CD4-positive, CD25-positive, alpha-beta regulatory T cell (primary cell): Measurements from ENCODE around the gene ALG3. TPM values are rescaled to one million over a fixed set of nuclear protein-coding genes. Genes with fewer than 3 reads are reported as not detected.

ENCODE experiments used
- ATAC-seq, 2 donors: fragments of 150-1000 bp; cut with Tn5 transposase; one replicate each; pipeline ENCODE4 v1.10.0; 2021; ENCODE audit warnings: low read depth in 2 of 2, moderate number of reproducible peaks in 2 of 2, moderate library complexity in 1 of 2
- DNase-seq, 3 donors: peaks; one replicate each; pipeline versions ENCODE4 v3.0.0 to v3.0.0-alpha.2; 2012 to 2022; ENCODE audit warnings: mixed read lengths in 1 of 3
- H3K27ac ChIP-seq: one replicate; pipeline ENCODE4 v1.7.0; 2013; ENCODE audit warnings: mild to moderate bottlenecking, low read length; ENCODE audit not compliant: insufficient read depth, poor library complexity, severe bottlenecking
- H3K27me3 ChIP-seq: one replicate; pipeline ENCODE4 v1.7.0; 2013; ENCODE audit warnings: low read length; ENCODE audit not compliant: control insufficient read depth, insufficient read depth
- H3K36me3 ChIP-seq: one replicate; pipeline ENCODE4 v1.7.0; 2013; ENCODE audit warnings: mild to moderate bottlenecking, low read length, moderate library complexity; ENCODE audit not compliant: control insufficient read depth, insufficient read depth
- H3K4me1 ChIP-seq: 2 replicates; pipeline ENCODE4 v1.7.0; 2013; ENCODE audit warnings: mild to moderate bottlenecking, low read length; ENCODE audit not compliant: insufficient read depth, control insufficient read depth, poor library complexity, severe bottlenecking
- H3K4me3 ChIP-seq: one replicate; pipeline ENCODE4 v1.7.0; 2013; ENCODE audit warnings: low read depth, mild to moderate bottlenecking, low read length, moderate library complexity
- H3K9me3 ChIP-seq, 2 experiments: 1 replicate in 1 of 2; 2 replicates in 1 of 2; pipeline ENCODE4 v1.7.0; 2013; ENCODE audit warnings: low read length in 2 of 2, mild to moderate bottlenecking in 1 of 2, moderate library complexity in 1 of 2; ENCODE audit not compliant: control insufficient read depth in 2 of 2
- H3K27ac Mint-ChIP-seq, 3 donors: one replicate each; pipeline ENCODE4 v1.8.0; 2020 to 2022; ENCODE audit warnings: mild to moderate bottlenecking in 3 of 3, mixed read lengths in 3 of 3, moderate library complexity in 2 of 3
- H3K27me3 Mint-ChIP-seq: one replicate; pipeline ENCODE4 v1.8.0; 2022; ENCODE audit warnings: mild to moderate bottlenecking, mixed read lengths
- H3K36me3 Mint-ChIP-seq: one replicate; pipeline ENCODE4 v1.8.0; 2020; ENCODE audit warnings: mixed read lengths
- H3K4me1 Mint-ChIP-seq, 4 donors: one replicate each; pipeline ENCODE4 v1.8.0; 2020 to 2022; ENCODE audit warnings: mixed read lengths in 4 of 4, mild to moderate bottlenecking in 1 of 4
- H3K4me3 Mint-ChIP-seq, 4 donors: one replicate each; pipeline ENCODE4 v1.8.0; 2020 to 2022; ENCODE audit warnings: mild to moderate bottlenecking in 4 of 4, mixed read lengths in 4 of 4, moderate library complexity in 3 of 4
- H3K9me3 Mint-ChIP-seq, 7 donors: one replicate each; pipeline ENCODE4 v1.8.0; 2020 to 2022; ENCODE audit warnings: mixed read lengths in 7 of 7, mild to moderate bottlenecking in 3 of 7, moderate library complexity in 2 of 7
- polyA plus RNA-seq, 4 donors: library from polyadenylated mRNA; unstranded; fragments of 300-500 nt; fragmentation: Illumina TruSeq; gene quantifications; one replicate each; pipeline ENCODE4 v1.2.3, GENCODE V29; 2021
- total RNA-seq: library from RNA; stranded (reverse); gene quantifications from one replicate; pipeline ENCODE4 v1.2.3, GENCODE V29; 2022

ALG3 gene
- total and polyA plus RNA-seq, 5 donors from 2014 or later = 22.6 to 64.0 (median 55.0) TPM

DNA sequence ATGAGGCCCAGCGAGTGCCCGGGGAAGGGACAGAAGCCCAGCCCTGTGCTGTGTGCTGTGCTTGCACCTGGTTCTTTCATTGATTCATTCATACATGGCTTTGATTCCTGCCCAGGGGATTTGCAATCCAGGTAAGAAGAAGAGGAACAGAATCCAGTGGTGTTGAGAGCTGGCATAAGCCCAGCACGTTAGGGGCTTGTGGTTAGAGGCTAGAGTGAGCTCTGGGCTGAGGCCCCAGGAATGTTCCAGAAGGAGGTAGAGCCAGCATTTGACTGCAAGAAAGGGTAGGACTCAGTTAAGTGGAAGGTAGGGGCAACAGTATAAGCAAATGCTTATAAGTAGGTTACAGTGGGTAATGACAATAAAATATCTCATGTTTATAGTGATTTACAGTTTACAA, 17.1 kb downstream of the ALG3 start:
- Histone ChIP-seq H3K27ac (no peak overlapping the region), H3K4me1 (peaks cover 22% of the 10 kb centered on the region), H3K9me3 (no peaks in the 10 kb centered on the region), H3K4me3 (no peak overlapping the region), H3K36me3 (no peaks in the 10 kb centered on the region), H3K27me3 (peaks cover 22% of the 10 kb centered on the region)
- H3K27me3 Mint-ChIP-seq = peaks cover 61% of the 10 kb centered on the region
- ATAC-seq (no peak), DNase-seq (no peak)
- peak overlapping the region; percentile 63 to 82 (median 79) for H3K4me3 Mint-ChIP-seq
- H3K9me3 Mint-ChIP-seq = no peaks in the 10 kb centered on the region
- H3K27ac Mint-ChIP-seq = no peak overlapping the region
- no peaks in the 10 kb centered on the region for H3K36me3 Mint-ChIP-seq
- H3K4me1 Mint-ChIP-seq = peaks cover 0 to 24% (median 10%) of the 10 kb centered on the region in 4 donors

DNA sequence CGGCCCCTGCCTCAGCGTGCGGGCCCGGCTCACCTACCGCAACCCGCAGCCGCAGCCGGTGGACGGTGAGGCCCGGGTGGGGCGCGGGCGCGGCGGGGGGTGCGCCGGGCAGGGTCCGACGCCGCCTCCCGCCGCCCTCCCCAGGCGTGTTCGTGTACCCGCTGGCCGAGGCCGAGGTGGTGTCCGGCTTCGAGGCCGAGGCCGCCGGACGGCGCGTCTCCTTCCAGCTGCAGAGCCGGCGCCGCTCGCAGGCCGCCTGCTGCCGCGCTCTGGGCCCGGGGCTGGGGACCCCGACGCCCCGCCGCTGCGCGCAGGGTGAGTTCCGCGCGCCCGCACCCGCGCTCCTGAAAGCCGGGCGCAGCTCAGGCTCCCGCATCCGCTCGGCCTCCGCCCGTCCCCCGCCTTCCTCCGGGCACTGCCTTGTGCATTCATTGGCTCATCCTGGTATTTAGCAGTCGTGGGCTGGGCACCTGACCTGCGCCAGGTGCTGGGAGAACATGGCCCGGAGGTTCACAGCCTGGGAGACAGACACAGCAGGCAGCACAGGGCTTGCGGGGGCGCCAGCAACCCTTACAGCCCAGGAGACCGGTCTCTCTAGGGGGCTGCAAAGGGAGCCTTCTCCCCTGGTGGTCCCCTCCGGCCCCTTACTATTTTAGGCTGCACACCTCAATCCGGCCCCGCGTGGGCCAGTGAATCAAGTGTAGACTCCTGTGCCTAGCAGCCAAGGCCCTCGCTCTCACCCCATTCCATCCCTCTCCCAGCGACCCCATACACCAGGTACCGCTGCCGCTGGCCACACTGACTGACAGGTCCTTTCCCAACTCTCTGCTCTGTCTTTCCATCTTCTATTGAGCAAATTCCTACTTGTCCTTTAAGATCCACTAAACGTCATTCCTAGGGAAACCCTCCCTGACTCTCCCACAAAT, 17.9 kb downstream of the ALG3 start:
- H3K27ac Mint-ChIP-seq = peak overlapping the region in 1 of 3 donors; percentile 89
- peaks cover 0 to 24% (median 10%) of the 10 kb centered on the region in 4 donors for H3K4me1 Mint-ChIP-seq
- ATAC-seq = no peak
- no peak overlapping the region for H3K4me3 ChIP-seq
- H3K27ac ChIP-seq = no peak overlapping the region
- H3K36me3 Mint-ChIP-seq = no peaks in the 10 kb centered on the region
- H3K27me3 Mint-ChIP-seq = peaks cover 68% of the 10 kb centered on the region
- DNase-seq = no peak
- H3K4me1 ChIP-seq = peaks cover 22% of the 10 kb centered on the region
- no peaks in the 10 kb centered on the region for H3K9me3 Mint-ChIP-seq
- peak overlapping the region; percentile 63 to 86 (median 79) for H3K4me3 Mint-ChIP-seq
- H3K27me3 ChIP-seq = peaks cover 22% of the 10 kb centered on the region
- no peaks in the 10 kb centered on the region for H3K36me3 ChIP-seq
- no peaks in the 10 kb centered on the region for H3K9me3 ChIP-seq

DNA sequence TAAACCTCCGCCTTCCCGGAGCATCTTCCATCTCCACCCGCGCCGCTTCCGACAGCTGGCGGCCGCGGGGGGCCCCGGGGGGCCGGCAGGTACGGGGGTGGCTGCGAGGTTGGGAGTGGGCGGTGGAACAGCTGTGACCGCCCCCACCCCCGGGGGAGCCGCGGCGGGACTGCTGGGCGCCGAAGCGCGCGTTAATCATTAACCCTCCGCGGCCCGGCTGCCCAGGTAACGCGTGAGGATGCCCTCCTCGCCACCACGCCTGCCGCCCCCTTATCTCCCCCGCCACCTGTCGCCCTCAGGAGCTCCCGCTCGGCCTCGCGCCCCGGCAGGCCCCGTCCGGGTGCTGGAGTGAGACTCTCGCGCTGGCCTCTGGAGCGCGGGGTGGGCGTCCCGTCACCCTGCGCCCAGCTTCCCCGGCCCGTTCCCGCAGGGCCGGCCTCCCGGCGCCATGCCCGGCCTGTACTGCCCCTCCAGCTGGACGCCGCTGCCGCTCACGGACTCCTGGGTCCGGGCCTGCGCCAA, 18.6 kb downstream of the ALG3 start:
- ATAC-seq = no peak
- H3K4me1 Mint-ChIP-seq = peaks cover 0 to 24% (median 10%) of the 10 kb centered on the region in 4 donors

DNA sequence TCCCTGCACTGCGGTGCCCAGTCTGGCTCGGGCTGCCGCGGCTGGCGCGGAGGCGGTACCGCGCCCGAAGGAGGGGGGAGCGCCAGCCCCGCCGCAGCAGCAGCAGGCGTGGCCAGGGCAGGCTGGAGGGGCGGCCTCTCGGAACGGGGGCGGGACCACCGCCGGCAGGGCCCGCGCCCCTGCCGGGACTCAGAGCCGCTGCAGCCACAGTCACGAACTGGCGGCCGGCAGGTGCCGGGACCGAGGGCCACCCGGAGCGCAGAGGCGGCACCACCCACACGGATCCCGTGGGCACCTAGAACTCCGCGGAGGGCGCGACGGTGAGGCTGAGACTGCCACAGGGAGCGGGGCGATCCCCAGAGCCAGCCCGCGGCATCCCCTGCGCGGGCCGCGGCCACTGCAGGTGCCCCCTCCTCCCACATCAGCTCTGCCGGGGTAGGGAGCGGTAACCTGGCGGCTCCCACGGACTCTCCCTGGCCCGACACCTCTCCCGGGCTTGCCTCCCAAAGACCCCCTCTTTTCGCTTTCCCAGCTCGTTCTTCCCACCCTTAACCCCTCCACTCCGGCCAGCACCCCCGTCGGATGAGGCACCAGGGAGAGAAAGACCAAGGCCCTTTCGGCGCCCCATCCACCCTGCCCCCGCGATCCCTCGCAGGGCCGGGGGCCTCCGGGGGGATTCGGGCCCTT, 19.2 kb downstream of the ALG3 start, which contains the start of gene VWA5B2:
Gene VWA5B2 (plus strand): TSS at position 192 of the 687 bp plus-strand sequence. CDS start 944 bp downstream, outside the sequence.
- H3K27ac ChIP-seq = no peak within 1 kb of the TSS
- H3K4me1 Mint-ChIP-seq = peaks cover 0 to 24% (median 10%) of the 10 kb centered on the region in 4 donors
- peak within 1 kb of the TSS; percentile 20 to 85 (median 70) for H3K4me3 Mint-ChIP-seq
- no peaks in the 10 kb centered on the region for H3K36me3 ChIP-seq
- peaks cover 22% of the 10 kb centered on the region for H3K27me3 ChIP-seq
- H3K4me3 ChIP-seq = no peak within 1 kb of the TSS
- peak within 1 kb of the TSS in 1 of 3 donors; percentile 20 for H3K27ac Mint-ChIP-seq
- H3K9me3 Mint-ChIP-seq = no peaks in the 10 kb centered on the region
- peaks cover 22% of the 10 kb centered on the region for H3K4me1 ChIP-seq
- H3K36me3 Mint-ChIP-seq = no peaks in the 10 kb centered on the region
- no peaks in the 10 kb centered on the region for H3K9me3 ChIP-seq
- peaks cover 73% of the 10 kb centered on the region for H3K27me3 Mint-ChIP-seq
- peak; percentile 64 to 68 (median 68) for DNase-seq
- ATAC-seq = peak; percentile 86 to 92

More for the DNA sequence above, 18.6 kb downstream of the ALG3 start:
- Mint-ChIP-seq H3K27me3 (peaks cover 71% of the 10 kb centered on the region), H3K9me3 (no peaks in the 10 kb centered on the region), H3K36me3 (no peaks in the 10 kb centered on the region), H3K27ac (no peak overlapping the region), H3K4me3 (no peak overlapping the region)
- H3K4me3 ChIP-seq = no peak overlapping the region
- H3K27me3 ChIP-seq = peaks cover 22% of the 10 kb centered on the region
- H3K27ac ChIP-seq = no peak overlapping the region
- no peaks in the 10 kb centered on the region for H3K36me3 ChIP-seq
- H3K9me3 ChIP-seq = no peaks in the 10 kb centered on the region
- DNase-seq = no peak
- H3K4me1 ChIP-seq = peaks cover 22% of the 10 kb centered on the region

DNA sequence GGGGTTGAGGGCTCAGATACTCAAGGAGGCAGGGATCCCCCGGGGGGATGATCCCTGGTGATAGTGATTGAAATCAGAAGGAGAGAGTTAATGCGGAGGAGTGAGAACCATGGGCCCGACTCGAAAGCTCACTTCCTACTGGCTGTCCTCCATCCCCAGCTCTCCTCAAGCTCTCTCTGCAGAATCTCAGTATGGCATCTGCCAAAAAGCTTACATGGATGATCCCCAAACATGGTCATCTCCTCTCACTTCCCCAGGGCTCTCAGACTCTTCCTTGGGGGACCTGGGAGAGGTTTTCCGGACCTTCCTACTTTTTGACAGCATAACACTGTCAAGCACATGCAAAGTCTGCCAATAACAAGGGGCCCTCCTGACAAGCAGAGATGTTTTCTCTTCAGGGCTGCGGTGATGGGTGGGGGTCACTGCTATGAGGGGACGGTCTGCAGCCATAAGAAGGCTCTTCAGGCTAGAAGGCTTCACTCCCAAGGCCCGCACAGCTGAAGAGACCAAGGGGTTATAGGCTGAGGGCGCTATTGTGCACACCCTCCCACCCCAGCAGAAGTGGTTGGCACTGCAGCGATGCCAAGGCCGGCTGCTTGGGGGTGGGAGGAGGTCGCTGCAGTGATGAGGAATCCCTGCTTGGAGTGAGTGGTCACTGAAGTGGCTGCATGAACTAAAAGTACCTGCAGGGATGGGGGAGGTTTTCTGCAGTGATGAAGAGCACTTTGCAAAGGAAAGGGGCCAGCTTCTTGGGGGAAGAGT, 20.2 kb downstream of the ALG3 start:
- H3K4me3 Mint-ChIP-seq = peak overlapping the region; percentile 20 to 85 (median 70)
- H3K36me3 Mint-ChIP-seq = no peaks in the 10 kb centered on the region
- H3K9me3 Mint-ChIP-seq = no peaks in the 10 kb centered on the region
- H3K27me3 ChIP-seq = peaks cover 22% of the 10 kb centered on the region
- no peak overlapping the region for H3K27ac ChIP-seq
- H3K27ac Mint-ChIP-seq = peak overlapping the region in 1 of 3 donors; percentile 20
- no peaks in the 10 kb centered on the region for H3K36me3 ChIP-seq
- H3K4me1 ChIP-seq = peaks cover 22% of the 10 kb centered on the region
- no peak overlapping the region for H3K4me3 ChIP-seq
- DNase-seq = no peak
- ATAC-seq = no peak
- H3K4me1 Mint-ChIP-seq = peaks cover 0 to 24% (median 10%) of the 10 kb centered on the region in 4 donors
- H3K27me3 Mint-ChIP-seq = peaks cover 71% of the 10 kb centered on the region
- H3K9me3 ChIP-seq = no peaks in the 10 kb centered on the region

DNA sequence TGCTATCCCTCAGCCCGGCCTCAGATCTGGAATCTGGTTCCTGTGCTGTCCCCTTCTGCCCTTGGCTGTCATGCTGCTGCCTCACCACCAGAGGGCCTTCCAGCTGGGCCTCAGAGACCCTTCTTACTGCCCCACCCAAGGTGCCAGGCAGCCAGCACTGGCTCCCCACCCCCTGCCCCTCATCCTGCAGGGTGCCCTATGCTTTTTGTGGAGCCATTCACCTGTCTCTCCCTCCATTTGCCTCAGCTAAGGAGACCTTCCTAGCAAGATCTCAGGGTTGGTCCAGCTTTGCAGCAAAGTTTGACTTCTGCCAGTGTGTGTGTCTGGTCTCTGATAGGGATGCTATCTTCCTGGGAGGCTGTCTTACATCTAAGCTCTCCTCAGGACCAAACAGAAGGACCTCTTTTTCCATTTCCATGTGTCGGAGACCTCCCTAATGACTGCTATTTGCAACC, 21.3 kb downstream of the ALG3 start:
- ATAC-seq = peak in 1 of 2 donors; percentile 38

DNA sequence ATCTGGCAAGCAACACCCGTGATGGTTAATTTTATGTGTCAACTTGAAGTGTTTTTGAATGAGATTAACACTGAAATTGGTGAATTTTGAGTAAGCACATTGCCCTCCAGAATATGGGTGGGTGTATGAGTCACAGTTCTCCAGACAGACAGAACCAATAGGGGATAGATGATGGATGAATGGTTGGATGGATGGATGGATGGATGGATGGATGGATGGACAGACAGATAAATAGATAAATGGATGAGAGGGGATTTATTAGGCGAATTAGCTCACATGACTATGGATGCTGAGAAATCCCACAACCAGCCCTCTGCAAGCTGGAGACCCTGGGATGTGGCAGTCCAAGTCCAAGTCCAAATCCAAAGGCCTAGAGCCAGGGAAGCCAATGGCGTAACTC, 24.8 kb downstream of the ALG3 start:
- H3K36me3 ChIP-seq = no peaks in the 10 kb centered on the region
- Mint-ChIP-seq H3K9me3 (no peaks in the 10 kb centered on the region), H3K4me3 (no peak overlapping the region), H3K27me3 (peaks cover 58% of the 10 kb centered on the region), H3K27ac (no peak overlapping the region), H3K4me1 (peaks cover 0 to 14% (median 3%) of the 10 kb centered on the region in 4 donors), H3K36me3 (no peaks in the 10 kb centered on the region)
- DNase-seq (no peak), ATAC-seq (no peak)
- no peak overlapping the region for H3K4me3 ChIP-seq
- H3K4me1 ChIP-seq = peaks cover 3% of the 10 kb centered on the region
- no peaks in the 10 kb centered on the region for H3K9me3 ChIP-seq
- peaks cover 9% of the 10 kb centered on the region for H3K27me3 ChIP-seq
- H3K27ac ChIP-seq = no peak overlapping the region

More for the DNA sequence above, 21.3 kb downstream of the ALG3 start:
- Mint-ChIP-seq H3K4me1 (peaks cover 0 to 24% (median 10%) of the 10 kb centered on the region in 4 donors), H3K36me3 (no peaks in the 10 kb centered on the region), H3K27ac (no peak overlapping the region), H3K4me3 (no peak overlapping the region), H3K27me3 (peaks cover 72% of the 10 kb centered on the region), H3K9me3 (no peaks in the 10 kb centered on the region)
- Histone ChIP-seq H3K4me1 (peaks cover 22% of the 10 kb centered on the region), H3K27ac (no peak overlapping the region), H3K9me3 (no peaks in the 10 kb centered on the region), H3K4me3 (no peak overlapping the region), H3K27me3 (peaks cover 18% of the 10 kb centered on the region), H3K36me3 (no peaks in the 10 kb centered on the region)
- peak; percentile 42 to 56 (median 54) for DNase-seq
